GM15510 (cell line): ENCODE data around the gene ZSWIM3.

Source experiments
- POLR2A ChIP-seq: IDR thresholded peaks from 3 replicates; pipeline ENCODE4 v1.6.1; 2011; ENCODE audit warnings: borderline replicate concordance; ENCODE audit not compliant: insufficient read length; ENCODE audit errors: extremely low read depth

ZSWIM3 gene

GRCh38 chr20:45842169-45842812, 15.1 kb upstream of the ZSWIM3 start:
- TF ChIP-seq POLR2A = no peak

- TF ChIP-seq POLR2A = no peak
Measured at GRCh38 chr20:45843506-45843905, 13.9 kb upstream of the ZSWIM3 start.

GRCh38 chr20:45845452-45845851, 12.0 kb upstream of the ZSWIM3 start:
- TF ChIP-seq POLR2A = no peak

- no peak for TF ChIP-seq POLR2A
Measured at GRCh38 chr20:45848421-45848820, 9.0 kb upstream of the ZSWIM3 start.

- no peak for TF ChIP-seq POLR2A
Measured at GRCh38 chr20:45848969-45849582, 8.3 kb upstream of the ZSWIM3 start.

GRCh38 chr20:45850238-45850637, 7.2 kb upstream of the ZSWIM3 start:
- no peak for TF ChIP-seq POLR2A

GRCh38 chr20:45850926-45851325, 6.5 kb upstream of the ZSWIM3 start:
- TF ChIP-seq POLR2A = no peak

- no peak for TF ChIP-seq POLR2A
Measured at GRCh38 chr20:45851501-45851900, 5.9 kb upstream of the ZSWIM3 start.

GRCh38 chr20:45852326-45852725, 5.1 kb upstream of the ZSWIM3 start:
- TF ChIP-seq POLR2A = no peak

- TF ChIP-seq POLR2A = no peak
Measured at GRCh38 chr20:45853484-45853883, 3.9 kb upstream of the ZSWIM3 start.

GRCh38 chr20:45857882-45858216, 435 bp downstream of the ZSWIM3 start:
- TF ChIP-seq POLR2A = no peak

GRCh38 chr20:45859916-45860315, 2.5 kb downstream of the ZSWIM3 start:
- TF ChIP-seq POLR2A = no peak

- no peak for TF ChIP-seq POLR2A
Measured at GRCh38 chr20:45860560-45861220, 3.3 kb downstream of the ZSWIM3 start.

- TF ChIP-seq POLR2A = no peak
Measured at GRCh38 chr20:45861221-45862075, 4.0 kb downstream of the ZSWIM3 start.
